GM12865 (cell line): ENCODE data around the gene KIAA0753.

ENCODE experiments used
- DNase-seq: peaks from one replicate; pipeline ENCODE4 v3.0.0; 2010; ENCODE audit warnings: low read depth
- H3K4me3 ChIP-seq: 2 replicates; pipeline ENCODE4 v1.5.1; 2011; ENCODE audit warnings: mild to moderate bottlenecking, low read depth, low read length, control low read depth
- TF ChIP-seq, protein P1 (sequence below): IDR thresholded peaks from 2 replicates; pipeline ENCODE4 v1.5.1; 2011; ENCODE audit warnings: low read length, control low read depth, low read depth, inconsistent platforms; ENCODE audit not compliant: insufficient read depth; ENCODE audit errors: missing control alignments

KIAA0753 gene

DNA sequence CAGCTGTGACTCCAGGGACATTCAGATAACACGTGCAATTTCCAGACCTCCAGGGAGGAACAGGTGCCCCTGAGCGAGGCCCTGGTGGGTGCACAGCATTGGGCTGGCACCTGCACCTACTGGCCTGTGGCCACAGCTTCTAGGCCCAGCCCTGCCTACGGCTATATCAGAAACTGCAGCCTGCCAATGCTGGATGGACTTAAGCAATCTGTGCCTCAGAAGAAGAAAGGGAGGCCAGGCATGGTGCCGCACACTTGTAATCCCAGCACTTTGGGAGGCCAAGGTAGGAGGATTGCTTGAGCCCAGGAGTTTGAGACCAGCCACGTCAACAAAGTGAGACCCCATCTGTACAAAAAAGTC is 96.5 kb downstream of the KIAA0753 start:
- DNase-seq = no peak
- no peak overlapping the region for H3K4me3 ChIP-seq
- TF ChIP-seq, protein P1, sequence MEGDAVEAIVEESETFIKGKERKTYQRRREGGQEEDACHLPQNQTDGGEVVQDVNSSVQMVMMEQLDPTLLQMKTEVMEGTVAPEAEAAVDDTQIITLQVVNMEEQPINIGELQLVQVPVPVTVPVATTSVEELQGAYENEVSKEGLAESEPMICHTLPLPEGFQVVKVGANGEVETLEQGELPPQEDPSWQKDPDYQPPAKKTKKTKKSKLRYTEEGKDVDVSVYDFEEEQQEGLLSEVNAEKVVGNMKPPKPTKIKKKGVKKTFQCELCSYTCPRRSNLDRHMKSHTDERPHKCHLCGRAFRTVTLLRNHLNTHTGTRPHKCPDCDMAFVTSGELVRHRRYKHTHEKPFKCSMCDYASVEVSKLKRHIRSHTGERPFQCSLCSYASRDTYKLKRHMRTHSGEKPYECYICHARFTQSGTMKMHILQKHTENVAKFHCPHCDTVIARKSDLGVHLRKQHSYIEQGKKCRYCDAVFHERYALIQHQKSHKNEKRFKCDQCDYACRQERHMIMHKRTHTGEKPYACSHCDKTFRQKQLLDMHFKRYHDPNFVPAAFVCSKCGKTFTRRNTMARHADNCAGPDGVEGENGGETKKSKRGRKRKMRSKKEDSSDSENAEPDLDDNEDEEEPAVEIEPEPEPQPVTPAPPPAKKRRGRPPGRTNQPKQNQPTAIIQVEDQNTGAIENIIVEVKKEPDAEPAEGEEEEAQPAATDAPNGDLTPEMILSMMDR = no peak

- TF ChIP-seq, protein P1 = no peak
- no peak overlapping the region for H3K4me3 ChIP-seq
- DNase-seq = no peak
Observed at GRCh38 chr17:6543079-6544010, 97.2 kb downstream of the KIAA0753 start.

DNA sequence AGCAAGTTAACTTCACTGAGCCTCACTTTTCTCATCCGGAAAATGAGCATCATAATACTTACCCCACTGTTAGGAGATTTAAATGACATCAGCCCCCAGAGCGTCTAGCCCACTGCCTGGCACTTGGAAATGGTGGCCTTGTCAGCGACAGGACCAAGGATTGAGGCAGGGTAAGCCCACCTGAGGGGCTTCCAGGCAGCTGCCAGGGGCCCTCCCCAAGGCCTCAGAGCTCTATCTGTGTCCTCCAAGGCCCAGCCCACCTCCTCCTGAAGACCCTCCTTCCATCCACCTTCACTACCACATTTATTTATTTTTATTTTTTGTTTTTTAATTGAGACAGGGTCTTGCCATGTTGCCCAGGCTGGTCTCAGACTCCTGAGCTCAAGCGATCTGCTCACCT is 97.9 kb downstream of the KIAA0753 start:
- TF ChIP-seq, protein P1 = no peak
- DNase-seq = no peak
- H3K4me3 ChIP-seq = no peak overlapping the region

GRCh38 chr17:6541886-6542285 is 98.6 kb downstream of the KIAA0753 start:
- TF ChIP-seq, protein P1 = no peak
- DNase-seq = no peak
- no peak overlapping the region for H3K4me3 ChIP-seq

GRCh38 chr17:6539871-6540270 is 100.6 kb downstream of the KIAA0753 start:
- no peak for DNase-seq
- no peak overlapping the region for H3K4me3 ChIP-seq
- TF ChIP-seq, protein P1 = no peak

GRCh38 chr17:6536566-6537065 is 103.9 kb downstream of the KIAA0753 start:
- TF ChIP-seq, protein P1 = no peak
- no peak overlapping the region for H3K4me3 ChIP-seq
- DNase-seq = no peak

- H3K4me3 ChIP-seq = no peak overlapping the region
- DNase-seq = no peak
- TF ChIP-seq, protein P1 = no peak
Observed at GRCh38 chr17:6536053-6536452, 104.5 kb downstream of the KIAA0753 start.
